IPS DF 4.7 (cell line): ENCODE measurements around the gene RBM18.

Experiments used
- DNase-seq: peaks from one replicate; pipeline ENCODE4 v3.0.0-alpha.2; 2013; ENCODE audit warnings: low spot score; ENCODE audit errors: extremely low read depth

Gene RBM18

GRCh38 chr9:122223435-122223834 is 41.2 kb downstream of the RBM18 start:
- DNase-seq: no peak

- DNase-seq: no peak
Measured at GRCh38 chr9:122222791-122223190, 41.8 kb downstream of the RBM18 start.

- DNase-seq: no peak
Measured at GRCh38 chr9:122221183-122221811, 43.3 kb downstream of the RBM18 start.

GRCh38 chr9:122220673-122221182 is 43.9 kb downstream of the RBM18 start:
- no peak for DNase-seq

- no peak for DNase-seq
Measured at GRCh38 chr9:122219856-122220672, 44.6 kb downstream of the RBM18 start.

GRCh38 chr9:122218935-122219855 is 45.4 kb downstream of the RBM18 start:
- no peak for DNase-seq

- DNase-seq: no peak
Measured at GRCh38 chr9:122218071-122218934, 46.3 kb downstream of the RBM18 start.

GRCh38 chr9:122217640-122218039 is 47.0 kb downstream of the RBM18 start:
- DNase-seq: no peak

- DNase-seq: no peak
Measured at GRCh38 chr9:122216798-122217418, 47.7 kb downstream of the RBM18 start.

GRCh38 chr9:122216138-122216797 is 48.4 kb downstream of the RBM18 start:
- no peak for DNase-seq

- DNase-seq: no peak
Measured at GRCh38 chr9:122215663-122216062, 49.0 kb downstream of the RBM18 start.

GRCh38 chr9:122214507-122214906 is 50.1 kb downstream of the RBM18 start:
- DNase-seq: no peak

GRCh38 chr9:122213589-122214413 is 50.8 kb downstream of the RBM18 start:
- DNase-seq: no peak

- no peak for DNase-seq
Measured at GRCh38 chr9:122213102-122213588, 51.5 kb downstream of the RBM18 start.

GRCh38 chr9:122212473-122213004 is 52.1 kb downstream of the RBM18 start:
- DNase-seq: no peak

- no peak for DNase-seq
Measured at GRCh38 chr9:122209451-122209850, 55.2 kb downstream of the RBM18 start.

- no peak for DNase-seq
Measured at GRCh38 chr9:122207096-122207495, 57.5 kb downstream of the RBM18 start.
